Measurements from ENCODE around the gene PEAK3.
A peak's percentile ranks its signal among the peaks of the same experiment; 100 is the strongest.

Gene PEAK3

GRCh38 chr19:2327773-2328400 lies 45.9 kb upstream of the PEAK3 start:
- TF ChIP-seq CTCF (IDR thresholded peaks at IDR 0.05): no peak
- no peak for DNase-seq (ENCODE audit: low spot score)
- H3K4me3 ChIP-seq: peak overlapping the region; percentile 97
- H3K27ac ChIP-seq: peak overlapping the region; percentile 58 to 83

- DNase-seq (ENCODE audit: low spot score): no peak
- Histone ChIP-seq H3K4me3 (no peak overlapping the region), H3K27ac (no peak overlapping the region)
- TF ChIP-seq CTCF (IDR thresholded peaks at IDR 0.05): no peak
Measured at GRCh38 chr19:2326699-2327360, 44.9 kb upstream of the PEAK3 start.

GRCh38 chr19:2325281-2326046 lies 43.5 kb upstream of the PEAK3 start:
- Histone ChIP-seq H3K4me3 (no peak overlapping the region), H3K27ac (no peak overlapping the region)
- no peak for TF ChIP-seq CTCF (IDR thresholded peaks at IDR 0.05)
- DNase-seq (ENCODE audit: low spot score): no peak

GRCh38 chr19:2324220-2324948 lies 42.4 kb upstream of the PEAK3 start:
- DNase-seq (ENCODE audit: low spot score): no peak
- Histone ChIP-seq H3K27ac (no peak overlapping the region), H3K4me3 (no peak overlapping the region)
- no peak for TF ChIP-seq CTCF (IDR thresholded peaks at IDR 0.05)

GRCh38 chr19:2323707-2324106 lies 41.7 kb upstream of the PEAK3 start:
- DNase-seq (ENCODE audit: low spot score): no peak
- Histone ChIP-seq H3K27ac (no peak overlapping the region), H3K4me3 (no peak overlapping the region)
- TF ChIP-seq CTCF (IDR thresholded peaks at IDR 0.05): no peak

GRCh38 chr19:2321565-2322283 lies 39.7 kb upstream of the PEAK3 start:
- no peak for TF ChIP-seq CTCF (IDR thresholded peaks at IDR 0.05)
- Histone ChIP-seq H3K27ac (no peak overlapping the region), H3K4me3 (no peak overlapping the region)
- DNase-seq (ENCODE audit: low spot score): no peak

Measured in coronary artery (tissue), 2 donors.